Measurements from ENCODE around the gene MEG3.

Gene MEG3

DNA sequence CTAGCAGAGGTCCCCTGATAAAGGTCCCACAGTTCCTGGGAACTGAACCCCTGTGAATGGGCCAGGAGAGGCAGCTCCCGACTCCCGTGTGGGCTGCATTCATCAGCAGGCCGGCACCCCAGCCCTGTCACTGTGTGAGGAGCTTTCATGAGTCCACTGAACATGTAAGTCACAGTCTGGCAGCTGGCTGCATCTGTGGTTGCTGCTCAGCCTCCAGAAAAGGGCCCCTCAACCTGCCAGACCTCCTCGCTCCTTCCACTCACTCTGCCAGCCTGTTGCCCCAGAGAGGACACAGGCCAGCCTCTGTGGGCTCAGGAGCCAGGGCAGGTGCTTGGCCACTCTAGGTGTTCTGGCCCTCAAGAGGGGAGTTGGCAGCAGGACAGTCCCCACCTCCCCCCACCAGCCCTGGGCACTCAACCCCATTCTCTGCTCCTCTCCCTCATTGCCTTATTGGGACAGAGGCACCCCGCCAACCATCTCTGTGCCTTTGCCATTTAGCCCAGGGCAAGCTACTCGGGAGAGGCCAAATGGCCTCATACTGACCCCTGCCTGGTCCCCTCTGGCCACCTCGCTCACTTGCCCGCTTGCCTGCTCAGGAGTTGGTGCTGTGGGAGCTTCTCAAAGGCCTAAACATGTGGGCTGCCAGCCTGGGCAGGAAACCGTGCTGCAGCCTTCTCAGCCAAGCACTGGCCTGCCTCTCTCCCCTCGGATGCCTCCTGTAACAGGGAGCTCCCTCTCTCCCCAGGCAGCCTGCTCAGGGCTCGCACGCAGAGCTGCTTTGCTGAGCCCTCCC lies 75.7 kb downstream of the MEG3 start:
- DNase-seq = no peak

DNA sequence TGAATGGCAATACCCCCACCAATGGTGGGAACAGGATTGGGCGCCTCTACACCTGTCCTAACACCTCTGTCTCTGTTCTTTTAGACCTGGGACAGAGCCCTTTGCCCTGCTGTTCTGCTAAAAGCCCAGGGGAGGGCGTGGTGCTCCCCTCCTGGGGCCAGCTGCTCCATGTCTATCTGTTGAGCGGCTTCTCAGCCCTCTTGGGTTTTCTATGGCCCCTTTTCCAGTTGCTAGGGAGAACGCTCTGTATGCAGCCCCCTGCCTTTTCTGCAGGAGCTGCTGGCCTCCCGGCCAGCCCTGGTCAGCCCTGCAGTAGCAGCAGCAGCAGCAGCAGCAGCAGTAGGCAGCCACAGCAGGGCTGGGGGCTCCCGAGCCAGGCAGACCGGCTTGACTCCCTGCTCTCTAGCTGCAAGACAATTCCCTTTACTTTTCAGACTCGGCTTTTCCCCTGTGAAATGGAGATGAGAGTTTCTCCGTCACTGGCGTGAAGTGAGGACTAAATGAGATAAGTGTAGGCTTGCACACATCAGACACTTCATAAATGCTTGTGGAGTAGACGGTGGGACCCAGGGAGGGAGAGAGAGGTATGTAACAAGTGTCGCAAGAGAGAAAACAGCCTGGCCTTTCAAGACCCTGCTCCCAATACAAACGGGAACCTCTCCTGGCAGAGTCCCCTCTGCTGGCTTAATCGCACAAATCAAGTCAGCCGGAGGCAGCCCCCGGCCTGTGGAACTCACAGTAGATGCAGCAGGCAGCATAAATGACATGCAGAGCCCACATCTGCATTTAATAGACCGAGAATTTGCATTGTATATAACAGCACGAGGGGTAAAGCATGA lies 76.6 kb downstream of the MEG3 start:
- DNase-seq = no peak

DNA sequence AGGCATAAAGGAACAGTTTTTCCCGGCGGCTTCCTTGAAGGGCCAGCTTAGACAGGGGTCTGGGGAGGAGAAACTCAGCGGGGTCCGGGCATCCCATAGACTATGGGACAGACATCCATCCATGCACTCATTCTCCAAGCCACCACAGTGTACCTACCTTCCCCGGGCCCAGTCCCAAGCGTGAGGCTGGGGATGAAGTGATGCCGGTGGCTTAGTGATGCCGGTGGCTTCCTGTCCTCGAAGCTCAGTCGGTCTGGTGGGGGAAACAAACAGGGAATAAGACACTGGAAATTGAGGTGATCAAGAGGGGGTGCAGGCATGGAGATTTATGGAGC lies 77.2 kb downstream of the MEG3 start:
- no peak for DNase-seq

DNA sequence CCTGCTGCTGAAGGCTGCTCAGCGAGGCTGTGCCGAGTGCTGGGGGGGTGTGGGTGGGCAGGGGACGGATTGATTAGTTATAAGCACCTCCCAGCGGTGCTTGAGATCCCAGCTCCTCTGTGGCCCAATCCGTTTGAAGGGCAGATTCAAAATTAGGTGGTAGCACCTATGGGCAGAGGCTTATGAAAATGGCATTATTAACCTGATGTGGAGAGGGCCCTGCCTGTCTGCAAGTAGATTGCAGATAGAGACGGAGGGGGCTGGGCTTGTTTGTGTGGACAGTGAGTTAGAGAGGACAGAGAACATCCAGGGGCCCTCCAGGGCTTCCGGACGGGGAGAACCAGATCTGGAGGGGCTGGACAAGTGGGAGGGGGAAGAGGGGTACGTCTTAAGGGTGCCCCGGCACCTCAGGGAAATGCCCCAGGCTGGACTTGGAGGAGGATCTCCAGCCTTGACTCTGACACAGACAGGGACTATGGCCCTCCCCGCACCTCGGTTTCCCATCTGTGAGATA lies 77.8 kb downstream of the MEG3 start, which contains the start of gene RTL1:
Gene RTL1 (minus strand): TSS at position 51 of the 514 bp plus-strand sequence. CDS start 18,934 bp downstream, outside the sequence.
- no peak for DNase-seq

DNA sequence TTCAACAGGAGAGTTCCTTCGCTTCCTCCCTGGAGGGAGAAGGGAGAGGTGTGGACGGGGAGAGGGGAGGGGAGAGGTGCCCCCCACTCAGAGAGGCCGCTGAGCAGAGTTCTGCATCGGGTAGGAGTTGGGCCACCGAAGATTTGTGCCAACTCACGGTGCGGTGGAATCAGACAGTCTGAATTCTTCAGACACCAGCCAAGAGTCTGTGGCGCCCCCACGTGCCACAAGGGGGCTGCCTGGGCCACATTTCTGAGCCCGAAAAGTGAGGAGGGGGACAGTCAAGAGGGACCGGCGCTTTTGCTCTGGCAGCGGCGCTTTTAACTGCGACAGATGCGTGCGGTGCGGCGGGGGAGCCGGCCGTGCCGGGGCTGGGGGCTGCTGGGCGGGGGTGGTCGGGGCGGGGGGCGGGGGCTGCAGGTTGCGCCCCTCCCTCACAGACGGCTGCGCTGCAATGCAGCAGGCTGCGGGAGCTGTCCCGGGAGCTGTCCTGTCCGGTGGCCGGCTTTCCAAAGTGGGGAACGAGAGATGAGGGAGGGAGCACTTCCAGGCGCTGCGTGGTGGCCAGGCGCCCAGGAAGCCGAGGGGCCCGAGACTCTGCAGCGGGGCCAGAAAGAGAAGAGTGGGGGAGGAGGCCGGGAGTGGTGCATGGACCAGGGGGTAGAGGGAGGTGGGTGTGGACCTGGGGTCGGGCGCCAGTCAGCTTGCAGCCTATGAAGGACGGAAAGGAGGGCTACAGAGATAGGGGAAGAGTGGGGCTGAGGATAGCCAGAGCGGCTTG lies 78.6 kb downstream of the MEG3 start:
- DNase-seq = no peak

DNA sequence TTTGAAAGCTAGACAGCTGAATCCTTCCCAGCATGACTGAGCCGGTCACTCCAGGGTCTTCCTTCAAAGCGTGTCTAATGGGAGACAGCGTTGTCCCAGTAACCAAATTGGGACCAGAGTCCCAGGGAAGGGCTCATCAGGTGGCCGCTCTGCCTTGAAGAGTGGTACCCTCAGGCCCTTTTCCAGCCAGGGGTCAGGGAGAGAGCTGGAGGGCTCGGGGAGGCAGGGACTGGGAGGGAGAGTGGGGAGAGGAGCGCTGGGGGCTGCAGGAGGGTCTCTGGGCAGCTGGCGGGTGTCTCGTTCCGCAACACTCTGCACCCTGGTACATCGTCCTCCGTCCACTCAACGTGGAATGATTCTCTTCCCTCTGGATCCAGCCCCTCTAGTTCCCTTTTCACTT lies 79.2 kb downstream of the MEG3 start:
- no peak for DNase-seq

DNA sequence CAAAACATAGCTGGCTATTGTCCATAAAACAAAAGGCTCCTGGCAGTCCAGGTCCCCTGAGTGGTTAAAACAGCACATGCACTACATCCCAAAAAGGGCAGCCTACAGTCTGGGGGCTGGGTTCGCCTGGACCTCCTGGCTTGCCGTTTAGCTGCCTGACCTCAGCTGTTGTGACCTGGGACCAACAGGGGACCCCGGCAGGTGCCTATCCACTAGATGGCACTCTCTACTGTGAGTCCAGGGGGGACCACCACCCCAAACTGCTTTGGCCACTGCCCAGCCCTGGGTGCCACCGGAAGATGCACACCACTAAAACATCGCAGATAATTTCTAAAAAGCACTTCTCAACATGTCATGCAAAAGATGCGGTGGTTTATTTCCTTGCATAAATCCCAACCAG lies 80.5 kb downstream of the MEG3 start:
- DNase-seq = no peak

DNA sequence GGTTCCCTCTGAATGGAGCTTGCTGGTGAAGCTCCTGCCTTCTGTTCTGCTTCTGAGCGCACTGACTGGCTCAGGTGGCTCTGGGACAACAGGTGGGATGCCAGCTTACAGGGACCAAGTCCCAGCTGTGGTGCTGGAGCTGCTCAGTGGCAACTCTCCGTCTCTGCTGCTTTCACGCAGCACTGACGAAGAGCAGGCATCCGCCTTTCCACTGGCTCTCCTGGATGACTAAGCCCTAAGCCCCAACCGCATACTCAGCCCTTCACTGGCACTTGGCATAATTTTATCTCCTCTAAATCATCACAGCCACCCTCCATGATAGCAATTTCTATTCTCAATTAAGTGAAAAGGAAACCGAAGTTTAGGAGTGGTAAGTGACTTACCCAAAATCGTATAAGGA lies 81.3 kb downstream of the MEG3 start:
- no peak for DNase-seq

DNA sequence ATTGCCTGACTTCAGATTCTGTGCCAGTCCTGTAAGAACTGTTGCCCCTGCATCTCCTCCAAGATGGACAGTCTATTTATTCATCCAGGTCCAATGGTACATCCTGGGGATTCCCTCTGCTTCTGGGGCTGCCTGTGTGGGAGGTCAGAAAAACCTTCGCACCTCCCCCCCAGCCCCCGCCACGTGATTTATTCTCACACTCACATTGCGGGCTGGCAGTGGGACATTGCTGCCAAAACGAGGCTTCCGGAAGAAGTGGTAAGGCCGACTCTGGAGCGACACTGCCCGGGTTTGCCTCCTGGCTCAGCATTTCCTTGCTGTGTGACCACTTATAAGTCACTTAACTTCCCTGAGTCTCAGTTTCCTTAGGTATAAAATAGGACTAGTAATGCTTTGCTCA lies 83.5 kb downstream of the MEG3 start:
- DNase-seq = no peak

All from DMS53 (cell line).